ENCODE results near the gene PLA2G4D. TPM values are rescaled to one million over a fixed set of nuclear protein-coding genes. Genes with fewer than 3 reads are reported as not detected.

Gene PLA2G4D
- total RNA-seq, 1 experiment from 2014 or later: not detected

- ChIA-PET CTCF (interaction anchor here (0.5 kb wide), 1 partner anchor 61 kb away, joined by 3 read pairs; no protein-coding TSS in a partner anchor), POLR2A (no interaction called here)
- H3K36me3 ChIP-seq (ENCODE audit: control insufficient read depth, insufficient read depth, low read length): no peaks in the 10 kb centered on the region
- no peaks in the 10 kb centered on the region for H3K4me1 ChIP-seq (ENCODE audit: control insufficient read depth, insufficient read depth, low read length)
- DNase-seq (ENCODE audit: low read depth, low spot score) (no peak), ATAC-seq (no peak)
- no peak overlapping the region for H3K4me3 ChIP-seq (ENCODE audit: low read depth in 2 of 2, low read length in 2 of 2)
- intact Hi-C loops (cut with micrococcal nuclease; ENCODE audit: unreplicated experiment): no loop called here
- in situ Hi-C loops (cut with HindIII; ENCODE audit: low pct_unique_long_range_greater_than_20kb, low sequenced_read_pairs): no loop called here
- TF ChIP-seq POLR2AphosphoS5 (IDR thresholded peaks at IDR 0.05; ENCODE audit: low read depth, low read length) (no peak), CTCF (IDR thresholded peaks at IDR 0.05) (no peak), TCF7L2 (IDR thresholded peaks at IDR 0.05; ENCODE audit: low read depth, low read length) (no peak), SIN3A (IDR thresholded peaks at IDR 0.05; ENCODE audit: borderline replicate concordance, insufficient read depth, low read depth, low read length) (no peak), REST (IDR thresholded peaks at IDR 0.05; ENCODE audit: insufficient read depth in 1 of 2, low read depth in 2 of 2, low read length in 1 of 2) (no peak)
- no peaks in the 10 kb centered on the region for H3K9me3 ChIP-seq (ENCODE audit: control insufficient read depth, insufficient read depth, low read depth, low read length)
- H3K27ac ChIP-seq (ENCODE audit: low read length): no peak overlapping the region
- BruUV-seq (replicated peaks): no TSS peak
- H3K27me3 ChIP-seq (ENCODE audit: control insufficient read depth, insufficient read depth, low read length): no peaks in the 10 kb centered on the region
These were observed 56.0 kb downstream of the PLA2G4D start for GRCh38 chr15:42038401-42038800.

GRCh38 chr15:42037656-42038055 is 56.7 kb downstream of the PLA2G4D start:
- intact Hi-C loops (cut with micrococcal nuclease; ENCODE audit: unreplicated experiment): no loop called here
- Histone ChIP-seq H3K36me3 (ENCODE audit: control insufficient read depth, insufficient read depth, low read length) (no peaks in the 10 kb centered on the region), H3K4me1 (ENCODE audit: control insufficient read depth, insufficient read depth, low read length) (no peaks in the 10 kb centered on the region), H3K27me3 (ENCODE audit: control insufficient read depth, insufficient read depth, low read length) (no peaks in the 10 kb centered on the region), H3K4me3 (ENCODE audit: low read depth in 2 of 2, low read length in 2 of 2) (no peak overlapping the region), H3K27ac (ENCODE audit: low read length) (no peak overlapping the region), H3K9me3 (ENCODE audit: control insufficient read depth, insufficient read depth, low read depth, low read length) (no peaks in the 10 kb centered on the region)
- TF ChIP-seq CTCF (IDR thresholded peaks at IDR 0.05) (no peak), POLR2AphosphoS5 (IDR thresholded peaks at IDR 0.05; ENCODE audit: low read depth, low read length) (no peak), REST (IDR thresholded peaks at IDR 0.05; ENCODE audit: insufficient read depth in 1 of 2, low read depth in 2 of 2, low read length in 1 of 2) (no peak), TCF7L2 (IDR thresholded peaks at IDR 0.05; ENCODE audit: low read depth, low read length) (no peak), SIN3A (IDR thresholded peaks at IDR 0.05; ENCODE audit: borderline replicate concordance, insufficient read depth, low read depth, low read length) (no peak)
- no peak for DNase-seq (ENCODE audit: low read depth, low spot score)
- in situ Hi-C loops (cut with HindIII; ENCODE audit: low pct_unique_long_range_greater_than_20kb, low sequenced_read_pairs): no loop called here
- ChIA-PET POLR2A (no interaction called here), CTCF (no interaction called here)
- no peak for ATAC-seq
- no TSS peak for BruUV-seq (replicated peaks)
